NCI-H2171 treated with DMSO at 0.1 percent for 48 hours (cell line): ENCODE results near the gene CT45A5.
"Not testable (repeated sequence)": the region's sequence is repeated elsewhere in the genome, so short reads cannot be mapped to it uniquely, and the experiment has no call there.

Experiments used
- DNase-seq: peaks from one replicate; lab custom pipeline; 2025; lab: John Stamatoyannopoulos, UW

Gene CT45A5

GRCh38 chrX:135785403-135785802 lies at the start of gene CT45A5:
Gene CT45A5 (minus strand): TSS chrX:135785503. CDS start chrX:135781729, 3,774 bp downstream.
- DNase-seq = not testable (repeated sequence)

GRCh38 chrX:135819912-135820311 lies 34.6 kb upstream of the CT45A5 start, which contains the start of gene CT45A2:
Gene CT45A2 (minus strand): TSS chrX:135820012. CDS start chrX:135816265, 3,747 bp downstream.
- DNase-seq = not testable (repeated sequence)

- not testable (repeated sequence) for DNase-seq
Measured at GRCh38 chrX:135802687-135803086, 17.4 kb upstream of the CT45A5 start, which contains the start of gene CT45A6. Gene CT45A6 (minus strand): TSS chrX:135802787. CDS start chrX:135798993, 3,794 bp downstream.

GRCh38 chrX:135768091-135768490 lies 17.2 kb downstream of the CT45A5 start, which contains the start of gene CT45A3:
Gene CT45A3 (minus strand): TSS chrX:135768191. CDS start chrX:135764444, 3,747 bp downstream.
- not testable (repeated sequence) for DNase-seq

- DNase-seq = not testable (repeated sequence)
Measured at GRCh38 chrX:135744739-135745138, 40.6 kb downstream of the CT45A5 start.

GRCh38 chrX:135741192-135741715 lies 44.0 kb downstream of the CT45A5 start:
- no peak for DNase-seq

- DNase-seq = no peak
Measured at GRCh38 chrX:135740681-135741149, 44.6 kb downstream of the CT45A5 start.

- no peak for DNase-seq
Measured at GRCh38 chrX:135737366-135738071, 47.8 kb downstream of the CT45A5 start.

GRCh38 chrX:135734666-135735065 lies 50.6 kb downstream of the CT45A5 start:
- DNase-seq = not testable (repeated sequence)
